Suprapubic skin (tissue), 4 donors: ENCODE data around the gene GLTPD2. TPM values are rescaled to one million over a fixed set of nuclear protein-coding genes. Genes with fewer than 3 reads are reported as not detected.

Source experiments
- DNase-seq, 2 donors: peaks; one replicate each; pipeline ENCODE4 v3.0.0-alpha.2; 2019; ENCODE audit warnings: low spot score in 2 of 2
- H3K27ac ChIP-seq: fragments of 200-600 bp; sonication (generic); one replicate; pipeline ENCODE4 v1.5.1; 2019
- H3K27me3 ChIP-seq: fragments of 200-600 bp; sonication (generic); one replicate; pipeline ENCODE4 v1.5.1; 2019
- H3K36me3 ChIP-seq: fragments of 200-600 bp; sonication (generic); one replicate; pipeline ENCODE4 v1.5.1; 2019
- H3K4me1 ChIP-seq: fragments of 200-600 bp; sonication (generic); one replicate; pipeline ENCODE4 v1.5.1; 2019
- H3K4me3 ChIP-seq: fragments of 200-600 bp; sonication (generic); one replicate; pipeline ENCODE4 v1.5.1; 2019; ENCODE audit warnings: mild to moderate bottlenecking
- H3K9me3 ChIP-seq: fragments of 200-600 bp; sonication (generic); one replicate; pipeline ENCODE4 v1.5.1; 2019
- CTCF ChIP-seq, 2 donors: fragments of 200-600 bp in 1 of 2; fragments of 450-650 bp in 1 of 2; sonication (generic) in 1 of 2; IDR thresholded peaks; one replicate each; pipeline ENCODE4 v1.5.1; 2016 to 2019; ENCODE audit warnings: antibody characterized with exemption in 2 of 2, mild to moderate bottlenecking in 1 of 2, moderate library complexity in 1 of 2
- EP300 ChIP-seq: sonication (generic); formaldehyde crosslinking; IDR thresholded peaks from one replicate; pipeline ENCODE4 v1.6.1; 2017; ENCODE audit warnings: antibody characterized with exemption
- POLR2A ChIP-seq, 2 donors: fragments of 450-650 bp; IDR thresholded peaks; one replicate each; pipeline ENCODE4 v1.6.1; 2017; ENCODE audit warnings: antibody characterized with exemption in 2 of 2, mild to moderate bottlenecking in 2 of 2, moderate library complexity in 2 of 2
- POLR2AphosphoS5 ChIP-seq, 3 donors: sonication (generic); formaldehyde crosslinking; IDR thresholded peaks; one replicate each; pipeline ENCODE4 v1.6.1; 2017; ENCODE audit warnings: antibody characterized with exemption in 3 of 3
- WGBS: methylation state at CpG from one replicate; pipeline ENCODE4 v1.1.5; 2018; 5-methylcytosine and 5-hydroxymethylcytosine counted together
- total RNA-seq, 4 donors: library from RNA; depleted of rRNA; stranded (reverse); fragments of >200 nt; gene quantifications; one replicate each; pipeline ENCODE4 v1.1.0, GENCODE V29; 2016

The GLTPD2 gene
- total RNA-seq, 4 donors from 2014 or later = 0.80 TPM; not detected in 3

GRCh38 chr17:4742133-4742532 is 46.6 kb upstream of the GLTPD2 start:
- no peak for DNase-seq
- H3K36me3 ChIP-seq = no peaks in the 10 kb centered on the region
- H3K27ac ChIP-seq = no peak overlapping the region
- H3K4me1 ChIP-seq = peaks cover 28% of the 10 kb centered on the region
- 64% methylated on average over 9 of the region's 9 CpGs for WGBS
- H3K27me3 ChIP-seq = peaks cover 14% of the 10 kb centered on the region
- no peak overlapping the region for H3K4me3 ChIP-seq
- no peaks in the 10 kb centered on the region for H3K9me3 ChIP-seq
- no peak for TF ChIP-seq EP300
- no peak for TF ChIP-seq POLR2A (IDR thresholded peaks at IDR 0.05)
- no peak for TF ChIP-seq CTCF (IDR thresholded peaks at IDR 0.05)
- TF ChIP-seq POLR2AphosphoS5 (IDR thresholded peaks at IDR 0.05) = no peak

- H3K9me3 ChIP-seq = no peaks in the 10 kb centered on the region
Observed at GRCh38 chr17:4742629-4743028, 46.1 kb upstream of the GLTPD2 start.

GRCh38 chr17:4743216-4743615 is 45.5 kb upstream of the GLTPD2 start:
- DNase-seq = no peak
- TF ChIP-seq POLR2A (IDR thresholded peaks at IDR 0.05) (no peak), EP300 (no peak), POLR2AphosphoS5 (IDR thresholded peaks at IDR 0.05) (no peak), CTCF (IDR thresholded peaks at IDR 0.05) (no peak)
- Histone ChIP-seq H3K9me3 (no peaks in the 10 kb centered on the region), H3K27ac (no peak overlapping the region), H3K4me1 (peaks cover 26% of the 10 kb centered on the region), H3K36me3 (no peaks in the 10 kb centered on the region), H3K27me3 (peaks cover 14% of the 10 kb centered on the region), H3K4me3 (no peak overlapping the region)
- 90% methylated on average over 5 of the region's 8 CpGs for WGBS

More at GRCh38 chr17:4742629-4743028, 46.1 kb upstream of the GLTPD2 start:
- Histone ChIP-seq H3K27ac (no peak overlapping the region), H3K36me3 (no peaks in the 10 kb centered on the region), H3K4me1 (peaks cover 28% of the 10 kb centered on the region), H3K27me3 (peaks cover 14% of the 10 kb centered on the region), H3K4me3 (no peak overlapping the region)
- WGBS = 74% methylated on average over 9 of the region's 10 CpGs
- TF ChIP-seq EP300 (no peak), CTCF (IDR thresholded peaks at IDR 0.05) (no peak), POLR2A (IDR thresholded peaks at IDR 0.05) (no peak), POLR2AphosphoS5 (IDR thresholded peaks at IDR 0.05) (no peak)
- no peak for DNase-seq

GRCh38 chr17:4743898-4744297 is 44.9 kb upstream of the GLTPD2 start:
- DNase-seq = no peak
- peaks cover 20% of the 10 kb centered on the region for H3K4me1 ChIP-seq
- no peaks in the 10 kb centered on the region for H3K36me3 ChIP-seq
- H3K9me3 ChIP-seq = no peaks in the 10 kb centered on the region
- TF ChIP-seq POLR2A (IDR thresholded peaks at IDR 0.05) = no peak
- TF ChIP-seq EP300 = no peak
- TF ChIP-seq POLR2AphosphoS5 (IDR thresholded peaks at IDR 0.05) = no peak
- no peak for TF ChIP-seq CTCF (IDR thresholded peaks at IDR 0.05)
- peaks cover 14% of the 10 kb centered on the region for H3K27me3 ChIP-seq
- no peak overlapping the region for H3K27ac ChIP-seq
- 89% methylated on average over 8 of the region's 9 CpGs for WGBS
- no peak overlapping the region for H3K4me3 ChIP-seq

GRCh38 chr17:4744999-4745969 is 43.5 kb upstream of the GLTPD2 start:
- no peak overlapping the region for H3K4me3 ChIP-seq
- peaks cover 13% of the 10 kb centered on the region for H3K4me1 ChIP-seq
- H3K9me3 ChIP-seq = no peaks in the 10 kb centered on the region
- no peaks in the 10 kb centered on the region for H3K36me3 ChIP-seq
- no peak overlapping the region for H3K27ac ChIP-seq
- TF ChIP-seq POLR2A (IDR thresholded peaks at IDR 0.05) (no peak), POLR2AphosphoS5 (IDR thresholded peaks at IDR 0.05) (no peak), EP300 (no peak), CTCF (IDR thresholded peaks at IDR 0.05) (no peak)
- WGBS = 25% methylated on average over 45 of the region's 51 CpGs
- DNase-seq = no peak
- peaks cover 16% of the 10 kb centered on the region for H3K27me3 ChIP-seq
